Left hindlimb (tissue), 1 donor: ENCODE results near the gene SBK3.
A peak's percentile ranks its signal among the peaks of the same experiment; 100 is the strongest.
"Not testable (repeated sequence)": the region's sequence is repeated elsewhere in the genome, so short reads cannot be mapped to it uniquely, and the experiment has no call there.

Source experiments
- DNase-seq: peaks from one replicate; pipeline ENCODE4 v3.0.0-alpha.2; 2018

SBK3 gene

DNA sequence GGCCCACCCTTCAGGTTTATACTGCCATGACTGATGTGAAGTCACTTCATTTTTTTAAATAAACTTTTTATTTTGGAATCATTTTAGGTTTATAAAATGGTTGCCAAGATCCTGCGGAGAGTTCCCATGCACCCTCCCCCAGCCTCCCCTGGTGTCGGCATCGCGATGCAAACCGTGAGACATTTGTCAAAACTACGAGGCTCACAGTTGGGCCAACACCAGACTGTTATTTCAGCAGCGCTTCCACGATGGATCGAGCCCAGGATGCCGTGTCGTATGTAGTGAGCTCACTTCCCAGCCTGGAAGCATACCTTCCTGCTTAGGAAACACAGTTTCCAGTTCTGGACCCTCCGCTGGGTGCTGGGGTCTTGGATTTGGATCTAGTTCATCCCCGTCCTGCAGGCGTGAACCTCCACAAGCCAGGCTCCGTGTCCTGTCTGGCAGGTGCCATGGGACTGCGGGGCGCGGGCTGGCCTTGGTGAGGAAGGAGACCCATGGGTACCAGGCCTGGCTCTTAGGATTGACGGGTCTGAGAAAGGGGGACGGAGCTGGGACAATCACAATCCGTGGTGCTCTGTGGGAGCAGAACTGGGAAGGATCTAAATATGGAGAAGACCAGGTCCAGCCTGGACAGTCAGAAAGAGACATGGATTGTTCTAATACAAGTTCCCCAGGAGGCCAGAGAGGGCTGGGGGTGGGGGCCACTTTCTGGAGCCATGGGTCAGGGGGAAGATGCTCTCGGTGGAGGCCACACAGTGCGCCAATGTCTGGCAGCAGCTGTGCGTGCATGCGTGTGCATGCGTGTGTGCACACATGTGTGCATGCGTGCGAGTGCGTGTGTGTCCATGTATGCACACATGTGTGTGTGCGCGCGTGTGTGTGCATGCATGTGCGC is 6.0 kb downstream of the SBK3 start:
- no peak for DNase-seq

DNA sequence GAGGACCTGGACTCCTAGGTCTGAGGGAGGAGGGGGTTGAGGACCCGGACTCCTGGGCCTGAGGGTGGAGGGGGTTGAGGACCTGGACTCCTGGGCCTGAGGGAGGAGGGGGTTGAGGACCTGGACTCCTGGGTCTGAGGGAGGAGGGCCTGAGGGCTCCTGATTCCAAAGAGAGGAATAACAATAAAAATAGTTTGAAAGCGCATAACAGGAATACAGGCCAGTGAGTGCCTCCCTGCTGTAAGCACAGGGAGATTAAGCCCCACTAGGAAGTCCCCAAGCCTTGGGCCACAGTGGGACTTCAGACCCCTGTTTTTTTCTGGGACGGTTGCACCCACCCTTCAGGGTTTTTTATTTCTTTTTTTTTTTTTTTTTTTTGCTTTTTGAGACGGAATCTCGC is 7.2 kb downstream of the SBK3 start:
- no peak for DNase-seq

DNA sequence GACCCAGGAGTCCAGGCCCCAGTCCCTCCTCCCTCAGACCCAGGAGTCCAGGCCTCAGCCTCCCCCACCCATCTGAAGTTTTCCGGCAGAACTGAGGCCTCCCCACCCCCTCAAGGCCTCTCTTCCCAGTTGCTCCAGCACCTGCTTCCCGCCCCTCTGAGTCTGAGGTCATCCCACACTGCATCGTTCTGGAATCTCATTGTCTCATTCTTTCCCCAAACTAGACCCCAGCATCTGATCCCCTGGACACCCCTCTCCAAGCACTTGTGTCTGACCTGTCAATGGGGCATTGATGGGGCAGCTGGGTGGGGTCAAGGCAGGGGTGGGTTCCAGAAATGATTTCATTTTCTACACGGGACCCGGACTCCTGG is 7.6 kb downstream of the SBK3 start:
- peak; percentile 77 for DNase-seq

DNA sequence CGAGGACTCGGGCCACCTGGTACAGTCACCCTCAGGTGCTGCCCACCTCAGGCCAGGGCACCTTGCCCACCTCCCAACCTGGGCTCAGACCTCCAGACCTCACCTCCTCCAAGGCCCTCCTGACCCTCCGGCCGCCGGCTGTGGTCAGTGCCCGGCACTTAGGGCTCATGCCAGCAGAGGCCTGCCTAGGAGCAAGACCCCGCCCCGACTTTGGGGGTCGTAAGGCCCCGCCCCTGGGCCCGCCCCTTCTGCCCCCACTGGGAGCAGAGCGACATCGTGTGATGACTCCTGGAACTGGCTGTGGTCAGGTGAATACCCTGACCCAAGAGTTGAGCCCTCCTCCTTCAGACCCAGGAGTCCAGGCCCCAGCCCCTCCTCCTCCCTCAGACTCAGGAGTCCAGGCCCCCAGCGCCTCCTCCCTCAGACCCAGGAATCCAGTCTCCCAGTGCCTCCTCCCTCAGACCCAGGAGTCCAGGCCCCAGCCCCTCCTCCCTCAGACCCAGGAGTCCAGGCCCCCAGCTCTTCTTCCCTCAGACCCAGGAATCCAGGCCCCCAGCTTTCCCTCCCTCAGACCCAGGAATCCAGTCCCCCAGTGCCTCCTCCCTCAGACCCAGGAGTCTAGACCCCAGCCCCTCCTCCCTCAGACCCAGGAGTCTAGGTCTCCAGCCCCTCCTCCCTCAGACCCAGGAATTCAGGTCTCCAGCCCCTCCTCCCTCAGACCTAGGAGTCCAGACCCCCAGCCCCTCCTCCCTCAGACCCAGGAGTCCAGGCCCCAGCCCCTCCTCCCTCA is 8.2 kb downstream of the SBK3 start, which contains the start of gene SBK2:
SBK2 (minus strand) TSS at position 183 of the 790 bp plus-strand sequence. CDS start 839 bp downstream, outside the sequence.
- DNase-seq: no peak

DNA sequence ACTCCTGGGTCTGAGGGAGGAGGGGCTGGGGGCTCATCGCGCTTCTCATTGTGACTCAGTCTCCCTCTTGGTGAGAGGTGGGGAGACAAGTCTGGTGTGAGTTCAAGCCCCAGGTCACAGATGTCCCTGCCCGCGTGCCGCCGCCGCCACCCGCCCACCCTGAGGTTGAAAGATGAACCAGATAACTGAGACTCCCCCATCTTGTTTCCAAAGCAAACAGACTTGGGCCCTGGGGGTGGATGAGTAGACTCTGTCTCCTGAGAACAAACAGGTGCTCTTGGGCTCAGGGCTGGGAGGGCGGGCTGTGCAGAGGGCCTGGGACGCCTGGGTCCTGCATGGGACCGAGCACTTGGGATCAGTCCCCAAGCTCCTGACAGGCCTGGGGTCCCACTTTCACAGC is 9.0 kb downstream of the SBK3 start:
- DNase-seq: no peak

DNA sequence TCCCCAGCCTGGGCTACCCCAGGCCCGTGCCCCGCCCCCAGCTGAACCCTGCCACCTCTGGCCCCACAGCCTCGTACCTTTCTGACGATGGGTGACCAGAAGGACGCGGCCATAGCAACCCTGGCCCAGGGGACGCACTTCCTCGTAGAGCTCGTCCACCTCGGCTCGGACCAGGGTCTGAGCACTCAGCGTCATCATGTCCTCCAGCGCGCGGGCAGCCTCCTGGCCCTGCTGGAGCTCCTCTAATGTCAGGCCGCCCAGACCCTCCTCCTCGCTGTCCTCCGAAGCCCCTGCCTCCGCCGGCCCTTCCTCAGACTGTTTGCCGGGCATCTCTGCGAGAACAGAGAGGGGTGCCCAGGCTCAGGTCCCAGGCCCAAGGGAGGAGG is 9.4 kb downstream of the SBK3 start:
- DNase-seq: no peak

DNA sequence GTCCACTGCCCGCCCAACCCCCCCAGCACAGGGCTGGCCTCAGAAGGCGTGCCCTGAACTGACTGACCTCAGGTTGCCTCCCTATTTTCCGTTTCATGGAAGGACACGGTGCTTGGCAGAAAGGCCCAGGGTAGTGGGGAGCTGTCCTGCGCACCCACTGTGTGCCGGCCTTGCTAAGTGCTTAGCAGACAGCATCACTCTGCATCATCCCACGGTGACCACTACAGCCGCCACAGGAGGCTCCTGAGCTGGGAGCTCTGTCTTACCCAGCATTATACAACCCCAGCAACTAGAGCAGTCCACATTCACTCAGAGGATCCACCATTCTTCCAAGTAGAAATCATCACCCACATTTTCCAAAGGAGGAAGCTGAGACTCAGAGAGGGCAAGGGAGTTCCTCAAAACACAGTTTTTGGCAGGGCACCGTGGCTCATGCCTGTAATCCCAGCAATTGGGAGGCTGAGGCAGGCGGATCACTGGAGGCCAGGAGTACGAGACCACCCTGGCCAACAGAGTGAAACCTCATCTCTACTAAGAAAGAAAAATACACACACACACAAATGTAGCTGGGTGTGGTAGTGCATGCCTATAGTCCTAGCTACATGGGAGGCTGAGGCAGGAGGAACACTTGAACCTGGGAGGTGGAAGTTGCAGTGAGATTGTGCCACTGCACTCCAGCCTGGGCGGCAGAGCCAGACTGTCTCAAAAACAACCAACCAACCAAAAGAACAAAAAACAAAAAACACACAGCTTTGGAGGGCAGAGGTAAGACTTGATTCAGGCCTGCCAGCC is 10.0 kb downstream of the SBK3 start:
- no peak for DNase-seq

DNA sequence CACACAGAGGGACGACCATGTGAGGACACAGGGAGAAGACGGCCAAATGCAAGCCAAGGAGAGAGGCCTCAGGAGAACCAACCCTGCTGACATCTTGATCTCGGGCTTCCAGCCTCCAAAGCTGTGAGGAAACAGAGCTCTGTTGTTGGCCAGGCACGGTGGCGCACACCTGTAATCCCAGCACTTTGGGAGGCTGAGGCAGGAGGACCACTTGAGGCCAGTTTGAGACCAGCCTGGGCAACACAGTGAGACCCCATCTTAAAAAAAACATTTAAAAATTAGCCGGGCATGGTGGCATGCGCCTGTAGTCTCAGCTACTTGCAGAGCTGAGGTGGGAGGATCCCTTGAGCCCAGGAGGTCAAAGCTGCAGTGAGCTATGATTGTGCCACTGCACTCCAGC is 11.1 kb downstream of the SBK3 start:
- not testable (repeated sequence) for DNase-seq

DNA sequence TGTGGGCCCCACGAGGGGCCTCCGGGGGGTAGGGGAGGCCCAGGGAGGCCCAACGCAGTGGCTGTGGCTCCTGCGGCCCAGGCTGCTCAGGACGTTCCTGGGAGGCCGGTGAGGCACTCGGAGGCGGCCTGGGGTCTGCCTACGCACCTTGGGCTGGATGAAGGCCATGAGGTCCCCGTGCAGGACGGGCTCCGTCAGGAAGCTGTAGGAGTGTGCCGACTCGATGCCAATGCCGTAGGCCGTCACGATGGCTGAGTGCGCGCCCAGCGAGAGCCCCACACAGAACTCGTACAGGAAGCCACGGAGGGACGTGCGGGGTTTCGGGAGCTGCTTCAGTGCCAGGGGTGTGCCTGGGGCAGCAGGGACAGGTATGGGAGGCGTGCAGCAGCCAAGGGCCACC is 14.3 kb downstream of the SBK3 start:
- DNase-seq: no peak

DNA sequence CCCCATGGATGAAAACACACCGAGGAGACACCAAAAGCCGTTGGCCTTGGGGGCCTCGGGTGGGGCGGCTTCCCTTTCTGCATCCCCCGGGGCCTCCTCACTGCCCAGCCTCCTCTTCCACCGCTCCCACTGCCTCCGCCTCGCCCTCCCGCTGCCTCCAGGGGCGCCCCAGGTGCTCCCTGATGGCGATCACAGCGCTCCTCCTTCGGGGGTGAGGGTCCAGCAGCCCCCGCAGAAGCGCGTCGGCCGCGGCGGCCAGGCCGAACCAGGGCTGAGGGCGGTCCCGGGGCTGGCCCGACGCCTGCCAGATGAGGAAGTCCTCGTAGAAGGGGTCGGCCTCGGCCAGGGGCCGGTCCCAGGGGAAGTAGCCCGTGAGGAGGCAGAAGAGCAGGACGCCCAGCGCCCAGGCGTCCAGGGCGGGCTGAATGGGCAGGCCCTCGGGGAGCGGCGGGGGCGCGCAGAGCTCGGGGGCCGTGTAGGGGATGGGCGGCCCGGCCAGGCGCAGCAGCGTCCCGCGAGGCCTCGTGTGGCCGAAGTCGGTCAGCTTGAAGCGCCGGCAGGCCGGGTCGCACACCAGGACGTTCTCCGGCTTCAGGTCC is 15.6 kb downstream of the SBK3 start:
- DNase-seq: no peak

DNA sequence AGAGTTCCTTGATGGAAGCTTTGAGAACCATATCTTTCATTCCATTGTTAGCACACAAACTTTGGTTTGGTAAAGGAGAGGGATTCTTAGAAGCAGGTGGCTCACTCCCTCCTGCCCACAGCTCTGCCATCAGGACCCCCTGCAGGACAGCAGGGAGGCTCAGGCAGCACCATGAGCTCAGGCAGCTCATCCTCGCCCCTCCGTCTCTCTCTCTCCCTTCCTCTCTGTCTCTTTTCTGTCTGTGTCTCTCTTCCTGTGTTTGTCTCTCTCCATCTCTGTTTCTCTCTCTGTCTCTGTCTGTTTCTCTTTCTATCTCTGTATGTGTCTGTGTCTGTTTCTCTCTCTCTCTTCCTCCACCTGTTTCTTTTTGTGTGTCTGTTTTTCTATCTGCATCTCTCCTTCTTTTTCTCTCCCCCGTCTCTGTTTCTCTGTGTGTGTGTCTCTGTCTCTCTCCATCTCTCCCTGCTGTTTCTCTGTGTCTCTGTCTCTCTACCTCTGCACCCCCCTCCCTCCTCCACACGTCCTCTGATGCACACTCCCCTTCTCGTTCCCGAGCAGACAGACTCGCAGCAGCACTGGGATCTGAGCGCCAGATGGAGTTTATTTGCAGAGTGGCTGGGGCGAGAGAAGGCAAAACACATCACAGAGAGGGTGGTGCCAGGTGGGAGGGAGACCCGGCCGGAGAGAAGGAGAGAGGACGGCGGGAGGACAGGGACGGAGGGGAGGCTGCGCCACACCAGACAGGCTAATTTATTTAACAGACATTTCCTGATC is 17.1 kb downstream of the SBK3 start:
- no peak for DNase-seq

DNA sequence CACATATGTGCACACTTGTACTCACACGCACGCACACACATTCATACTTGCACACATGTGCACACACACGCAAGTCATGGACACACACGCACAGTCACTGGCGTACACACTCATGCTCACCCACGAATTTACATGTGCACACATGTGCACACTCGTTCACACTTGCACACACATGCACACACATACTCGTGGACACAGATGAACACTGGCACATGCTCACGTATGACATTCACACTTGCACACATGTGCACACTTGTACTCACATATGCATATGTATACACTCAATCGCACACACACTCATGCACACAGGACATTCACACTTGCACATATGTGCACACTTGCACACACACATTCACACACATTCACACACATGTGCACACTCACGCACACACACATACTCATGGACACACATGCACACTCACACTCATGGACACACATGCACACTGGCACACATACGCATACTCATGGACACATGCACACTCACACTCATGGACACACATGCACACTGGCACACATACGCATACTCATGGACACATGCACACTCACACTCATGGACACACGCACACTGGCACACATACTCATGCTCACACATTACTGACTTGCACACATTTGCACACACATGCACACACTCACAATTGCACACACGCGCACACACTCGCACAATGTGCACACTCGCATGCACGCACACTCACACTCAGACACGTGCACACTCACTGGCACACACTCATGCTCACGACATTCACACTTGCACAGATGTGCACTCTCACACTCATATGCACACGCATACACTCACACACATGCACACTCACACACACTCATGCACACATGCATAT is 17.9 kb downstream of the SBK3 start:
- no peak for DNase-seq

DNA sequence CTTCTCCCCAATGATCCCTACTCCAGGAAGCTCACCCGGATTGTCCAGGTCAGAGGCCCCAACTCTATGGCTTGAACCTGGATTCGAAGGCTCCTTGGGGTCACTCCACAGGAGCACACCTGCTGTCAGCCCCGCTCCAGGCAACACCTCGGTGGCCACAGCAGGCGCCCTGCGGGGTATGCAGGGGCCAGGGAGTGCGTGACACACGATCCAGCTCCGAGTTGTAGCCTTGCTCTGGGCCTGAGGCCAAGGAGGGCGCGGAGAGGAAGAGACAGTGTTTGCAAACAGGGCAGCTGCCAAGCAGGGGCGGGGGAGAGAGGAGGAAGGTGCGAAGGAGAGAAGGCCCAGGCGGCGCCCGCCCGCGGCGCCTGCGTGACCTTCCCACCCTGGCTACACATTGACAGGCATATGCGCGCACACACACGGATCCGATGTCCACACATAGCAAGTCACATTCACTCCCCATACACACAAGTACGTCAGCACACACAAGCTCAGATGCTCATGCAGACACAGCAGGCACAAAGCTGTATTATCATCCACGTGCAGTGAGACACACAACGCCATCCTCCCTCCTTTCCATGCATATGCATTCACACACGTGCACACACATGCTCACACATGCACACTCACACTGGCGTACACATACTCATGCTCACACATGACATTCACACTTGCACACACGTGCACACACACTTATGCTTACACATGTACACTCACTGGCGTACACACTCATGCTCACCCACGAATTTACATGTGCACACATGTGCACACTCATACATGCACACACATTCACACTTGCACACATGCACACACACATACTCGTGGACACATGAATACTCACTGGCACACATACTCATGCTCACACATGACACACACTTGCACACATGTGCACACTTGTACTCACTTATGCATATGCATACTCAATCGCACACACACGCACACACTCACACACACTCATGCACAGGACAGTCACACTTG is 18.8 kb downstream of the SBK3 start:
- peak; percentile 79 for DNase-seq

DNA sequence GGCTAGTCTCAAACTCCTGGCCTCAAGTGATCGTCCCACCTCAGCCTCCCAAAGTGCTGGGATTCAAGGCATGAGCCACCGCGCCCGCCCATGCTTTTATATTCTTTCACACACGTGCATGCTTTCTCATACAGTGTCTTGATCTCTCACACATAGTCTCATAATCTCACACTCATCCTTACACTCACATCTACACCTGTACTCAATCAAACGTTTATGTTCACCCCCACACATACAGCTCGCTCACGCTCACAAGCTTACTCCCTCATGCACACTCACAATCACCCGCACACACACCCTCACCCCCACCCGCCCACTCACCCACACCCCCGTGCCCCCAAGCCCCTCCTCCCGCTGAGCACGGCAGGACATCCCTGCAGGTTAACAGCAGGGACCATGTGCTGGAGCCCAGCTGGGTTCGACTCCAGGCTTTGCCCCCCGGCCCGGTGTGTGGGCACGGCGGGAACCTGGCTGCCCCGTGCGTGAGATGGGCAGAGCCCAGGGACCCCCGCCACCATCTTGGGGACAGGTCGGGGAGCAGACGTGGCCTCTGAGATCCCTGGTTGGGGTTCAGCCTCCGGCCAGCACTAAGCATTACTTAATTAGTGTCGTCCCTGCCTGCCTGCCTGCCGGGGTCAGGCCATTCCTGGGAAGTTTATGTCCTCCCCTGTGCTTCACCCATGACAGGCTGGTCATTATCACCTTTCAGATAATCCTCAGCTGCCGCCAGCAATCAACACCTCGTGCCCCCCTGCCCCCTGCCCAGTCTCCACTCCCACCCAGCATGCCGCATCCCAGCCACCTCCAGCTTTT is 19.8 kb downstream of the SBK3 start:
- DNase-seq: no peak

DNA sequence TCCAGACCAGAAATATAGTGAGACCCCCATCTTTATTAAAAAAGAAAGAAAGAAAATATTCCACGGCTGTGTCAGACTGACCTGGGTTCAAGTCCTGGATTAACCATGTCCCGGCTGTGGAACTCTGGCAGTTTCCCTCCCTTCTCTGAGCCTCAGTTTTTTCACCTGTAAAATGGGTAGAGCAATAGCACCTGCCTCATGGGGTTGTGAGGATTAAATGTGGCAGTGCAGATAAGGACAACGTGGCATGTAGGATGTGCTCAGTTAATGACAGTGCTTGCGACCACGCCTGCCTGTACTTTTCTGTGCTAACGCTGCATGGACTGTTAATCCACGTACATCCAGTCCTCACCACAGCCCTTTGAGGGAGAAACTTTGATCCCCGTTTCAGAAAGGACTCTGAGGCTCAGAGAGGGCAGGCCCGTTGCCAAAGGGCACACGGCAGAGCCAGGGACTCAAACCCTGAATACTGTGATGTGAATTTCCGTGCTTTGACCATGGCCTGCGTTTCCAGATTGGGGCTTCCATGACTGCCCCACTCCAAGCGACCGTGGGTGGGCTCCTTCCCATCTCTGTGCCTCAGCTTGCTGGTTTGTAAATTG is 24.6 kb downstream of the SBK3 start:
- no peak for DNase-seq

DNA sequence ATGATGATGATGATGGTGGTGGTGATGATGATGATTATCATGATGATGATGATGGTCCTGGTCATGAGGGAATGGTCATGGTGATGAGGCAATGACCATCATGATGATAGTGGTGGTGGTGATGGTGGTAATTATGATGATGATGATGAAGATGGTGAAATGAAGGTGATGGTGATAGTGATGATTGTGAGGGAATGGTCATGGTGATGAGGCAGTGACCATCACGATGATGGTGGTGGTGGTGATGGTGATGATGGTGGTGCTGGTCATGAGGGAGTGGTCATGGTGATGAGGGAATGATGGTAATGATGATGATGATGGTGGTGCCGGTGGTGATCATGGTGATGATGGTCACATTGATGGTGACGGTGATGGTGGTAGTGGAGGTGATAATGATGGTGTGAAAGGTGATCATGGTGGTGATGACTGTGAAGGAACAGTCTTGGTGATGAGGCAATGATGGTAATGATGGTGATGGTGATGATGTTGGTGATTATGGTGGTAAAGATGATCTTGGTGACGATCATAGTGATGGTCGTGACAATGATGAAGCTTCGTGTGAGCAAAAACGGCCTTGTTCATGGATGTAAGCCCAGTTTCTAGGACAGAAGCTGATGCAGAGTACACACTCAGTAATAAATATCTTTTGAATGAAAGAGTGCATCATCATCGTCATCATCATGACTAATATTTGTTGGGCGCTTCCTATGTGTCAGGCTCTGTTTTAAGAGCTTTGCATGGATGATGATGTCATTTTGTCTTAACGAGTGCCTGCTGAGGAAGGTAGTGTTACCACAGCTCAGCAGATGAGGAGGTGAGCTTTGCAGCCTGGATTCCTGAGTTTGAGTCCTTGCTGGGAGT is 25.7 kb downstream of the SBK3 start:
- DNase-seq: no peak

DNA sequence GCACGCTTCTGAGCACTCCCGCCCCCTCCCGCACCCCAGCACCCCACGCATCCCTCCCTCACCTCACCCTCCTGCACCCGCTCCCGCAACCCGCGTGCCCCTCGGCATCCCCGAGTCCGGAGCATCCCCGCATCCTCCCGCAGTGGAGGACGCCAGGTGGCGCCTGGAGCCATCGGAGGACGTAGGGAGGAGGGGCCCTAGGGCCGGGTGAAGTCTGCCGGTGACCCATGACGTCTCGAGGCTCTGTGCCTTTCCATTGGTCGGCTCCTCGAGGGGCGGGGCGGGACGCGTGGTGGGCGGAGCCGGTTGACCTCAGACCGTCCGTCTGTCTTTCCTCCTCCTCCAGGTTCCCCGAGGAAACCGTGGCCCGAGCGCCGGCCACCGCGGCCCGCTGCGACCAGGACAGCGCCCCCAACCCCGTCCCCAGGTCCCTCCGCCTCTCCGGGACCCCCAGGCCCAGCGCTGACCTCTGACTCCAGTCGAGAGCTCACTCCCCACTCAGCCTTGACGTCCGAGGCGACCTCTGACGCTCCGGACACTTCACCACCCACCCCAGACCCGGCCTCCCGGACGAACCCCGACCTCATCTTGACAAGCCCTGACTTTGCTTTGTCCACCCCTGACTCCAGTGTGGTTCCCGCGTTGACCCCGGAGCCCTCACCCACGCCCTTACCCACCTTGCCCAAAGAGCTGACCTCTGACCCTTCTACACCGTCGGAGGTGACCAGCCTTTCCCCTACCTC is 28.3 kb downstream of the SBK3 start:
- DNase-seq: peak; percentile 94
